Ramos (cell line): ENCODE measurements around the gene PKHD1.

Experiments
- in situ Hi-C: fragments of 300-500 bp; cut with MboI; formaldehyde crosslinking; loops from one replicate; pipeline ENCODE4 v1.14.3; 2022; ENCODE audit warnings: low sequenced_read_pairs; ENCODE audit not compliant: unreplicated experiment

PKHD1 gene

DNA sequence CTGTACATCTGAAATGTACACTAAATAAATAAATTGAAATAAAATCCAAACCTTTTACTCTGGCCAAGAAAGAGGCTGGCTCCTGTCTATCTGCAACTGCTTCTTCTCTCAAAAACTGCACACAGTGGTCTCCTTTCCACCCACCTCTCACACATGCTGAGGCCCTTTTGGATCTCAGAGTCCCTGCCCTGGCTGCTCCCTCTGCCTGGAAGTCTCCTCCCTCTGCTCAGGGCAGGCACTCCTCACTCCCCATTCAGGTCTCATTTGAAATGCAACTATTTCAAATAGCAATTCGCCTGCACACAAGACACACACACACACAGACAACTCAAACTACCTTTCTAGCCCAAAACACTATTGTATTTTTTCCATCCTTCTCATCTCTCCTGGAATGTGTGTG lies 348.8 kb downstream of the PKHD1 start:
- in situ Hi-C loops: no loop called here

DNA sequence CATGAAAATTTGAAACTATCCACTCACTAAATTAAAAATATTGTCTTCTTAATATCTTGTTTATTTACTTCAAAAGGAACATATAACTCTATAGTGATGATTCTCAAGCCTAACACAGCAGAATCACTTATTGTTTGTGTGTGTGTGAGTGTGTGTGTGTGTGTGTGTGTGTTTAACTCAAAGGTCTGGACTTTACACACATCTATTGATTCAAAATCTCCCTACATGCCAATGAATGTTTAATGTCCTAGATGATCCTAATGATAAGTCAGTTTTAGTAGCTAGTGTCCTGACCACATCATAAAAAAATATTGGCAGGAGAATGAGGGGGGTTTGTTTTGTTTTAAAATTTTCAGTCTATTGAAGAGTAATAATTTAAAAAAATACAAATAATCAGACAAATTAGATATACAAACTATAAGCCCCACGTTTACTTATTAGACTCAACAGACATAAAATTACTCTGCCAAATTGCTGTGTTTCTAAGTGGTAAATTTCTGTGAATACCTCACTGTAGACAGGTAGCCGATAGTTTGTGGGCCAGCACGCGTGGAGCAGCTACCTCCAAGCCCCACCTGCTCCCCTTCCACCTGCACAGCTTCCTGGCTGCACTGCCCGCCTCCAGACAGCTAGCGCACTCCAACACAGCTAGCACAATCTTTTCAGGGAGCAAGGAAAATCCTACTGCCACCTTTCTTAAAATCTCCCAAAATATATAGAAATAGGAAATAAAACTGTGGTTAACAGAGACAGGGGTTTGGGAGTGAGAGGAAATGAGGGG lies 349.6 kb downstream of the PKHD1 start:
- in situ Hi-C loops: no loop called here

DNA sequence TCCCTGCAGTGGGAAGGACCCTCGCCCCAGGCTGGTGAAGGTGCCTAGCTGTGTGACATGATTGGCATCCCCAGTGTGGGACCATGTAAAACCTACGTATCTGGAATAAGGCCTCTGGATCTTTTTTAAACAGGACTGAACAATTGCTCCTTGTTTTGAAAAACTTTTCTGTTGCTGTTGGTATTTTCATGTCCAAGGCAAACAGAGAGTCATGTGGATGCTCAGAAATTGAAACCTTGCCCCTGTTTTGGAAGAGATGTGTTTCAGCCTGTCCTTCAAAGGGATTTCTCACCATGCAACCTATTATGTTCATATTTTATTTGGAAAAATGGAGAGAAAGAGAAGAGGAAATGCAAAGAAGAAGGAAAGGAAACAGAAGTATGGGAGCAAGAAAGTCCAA lies 362.3 kb downstream of the PKHD1 start:
- in situ Hi-C loops: no loop called here

DNA sequence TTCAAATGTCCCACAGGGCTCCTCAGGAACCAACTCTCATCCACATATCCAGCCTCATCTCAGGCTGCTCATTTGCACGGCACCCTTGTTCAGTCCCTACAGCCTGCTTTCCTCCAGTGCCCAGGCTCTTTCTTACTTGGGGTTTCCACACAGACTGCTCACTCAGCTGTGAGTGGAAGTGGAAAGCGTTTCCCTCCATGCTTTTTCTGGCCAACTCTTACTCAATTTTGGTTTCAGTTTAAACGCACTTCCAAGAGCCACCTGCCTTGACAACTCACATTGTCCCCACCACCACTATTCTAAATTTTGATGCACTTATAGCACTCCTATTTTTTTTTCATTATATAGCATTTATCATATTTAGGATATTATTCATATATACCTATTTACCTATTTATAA lies 367.1 kb downstream of the PKHD1 start:
- in situ Hi-C loops: no loop called here

DNA sequence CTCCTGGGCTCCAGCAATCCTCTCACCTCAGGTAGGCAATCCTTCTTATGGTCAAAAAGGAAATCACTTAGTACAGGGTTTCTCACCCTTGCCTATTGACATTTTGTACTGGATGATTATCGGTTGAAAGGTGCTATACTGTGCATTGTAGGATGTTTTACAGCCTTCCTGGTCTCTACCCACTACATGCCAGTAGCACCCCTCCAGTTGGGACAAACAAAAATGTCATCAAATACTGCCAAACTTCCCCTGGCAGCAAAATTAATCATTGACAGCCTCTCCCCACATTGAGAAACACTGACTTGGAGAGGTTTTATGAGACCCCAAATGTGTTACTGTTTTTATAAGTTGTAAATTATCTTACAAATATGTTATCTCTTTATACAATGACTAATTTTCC lies 368.1 kb downstream of the PKHD1 start:
- in situ Hi-C loops: no loop called here

DNA sequence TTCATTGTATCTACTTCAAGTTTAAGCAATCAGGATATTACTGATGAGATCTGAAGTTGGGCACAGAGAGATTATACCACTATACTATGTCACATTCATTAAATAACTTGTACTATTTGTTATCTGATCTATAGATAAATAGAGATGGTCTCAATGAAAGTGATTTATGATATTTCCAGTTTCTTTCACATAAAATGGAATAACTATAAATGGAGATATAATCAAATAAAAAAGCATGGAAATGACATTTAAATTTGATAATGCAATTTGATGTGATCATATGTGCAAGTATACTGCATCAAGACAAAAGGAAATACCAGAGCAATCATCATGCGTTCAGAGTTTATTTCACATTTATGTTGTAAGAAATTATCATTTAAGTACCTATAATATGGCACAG lies 368.9 kb downstream of the PKHD1 start:
- in situ Hi-C loops: no loop called here

DNA sequence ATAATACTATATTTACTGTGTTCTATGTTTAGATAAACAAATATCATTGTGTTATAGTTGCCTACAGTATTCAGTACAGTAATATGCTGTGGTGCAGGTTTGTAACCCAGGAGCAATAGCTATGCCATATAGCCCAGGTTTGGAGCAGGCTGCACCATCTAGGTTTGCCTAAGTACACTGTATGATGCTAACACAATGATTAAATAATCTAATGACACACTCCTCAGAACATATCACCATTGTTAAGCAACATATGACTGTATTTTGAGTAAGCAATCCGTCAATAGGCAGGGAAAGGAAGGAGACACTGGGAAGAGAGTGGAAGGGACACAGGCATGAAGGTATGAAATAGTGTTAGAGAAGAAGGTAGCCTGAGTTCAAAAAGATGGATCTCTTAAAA lies 369.9 kb downstream of the PKHD1 start:
- in situ Hi-C loops: no loop called here

DNA sequence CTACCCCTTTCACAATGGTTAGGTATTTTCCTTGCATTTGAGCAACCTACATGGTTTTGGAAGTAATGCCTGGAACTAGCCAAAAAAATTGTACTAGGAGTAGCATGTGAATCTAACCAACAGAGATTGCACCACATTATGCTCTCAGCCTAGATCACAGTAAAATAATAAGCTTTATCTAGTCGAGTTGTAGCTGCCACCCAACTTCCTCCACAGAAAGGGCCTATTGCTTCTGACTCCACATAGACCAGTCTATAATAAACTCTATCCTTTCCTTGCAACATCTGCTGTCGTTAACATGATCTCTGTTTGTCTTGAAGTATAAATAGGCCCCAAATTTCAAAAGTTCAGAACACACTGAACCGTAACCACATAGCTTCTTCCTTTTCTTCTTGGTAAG lies 375.5 kb downstream of the PKHD1 start:
- in situ Hi-C loops: no loop called here

DNA sequence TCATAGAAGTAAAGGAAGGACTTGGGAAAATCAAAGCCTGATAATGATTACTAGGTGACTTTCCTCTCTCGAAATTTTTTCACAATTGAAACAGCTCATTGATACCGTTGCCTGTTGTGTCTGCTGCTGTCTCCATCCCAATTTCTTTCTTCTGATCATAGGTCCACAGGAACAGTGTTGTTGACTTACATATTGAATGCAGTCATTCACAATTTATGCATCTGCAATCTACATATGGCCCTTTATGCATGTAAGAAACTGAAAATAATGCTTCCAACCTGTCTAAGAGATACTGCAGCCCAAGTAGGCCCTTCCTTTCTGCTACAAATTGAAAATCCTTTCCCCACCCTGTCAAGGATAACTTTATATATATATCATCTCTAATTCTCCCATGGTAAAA lies 381.3 kb downstream of the PKHD1 start:
- in situ Hi-C loops: no loop called here

DNA sequence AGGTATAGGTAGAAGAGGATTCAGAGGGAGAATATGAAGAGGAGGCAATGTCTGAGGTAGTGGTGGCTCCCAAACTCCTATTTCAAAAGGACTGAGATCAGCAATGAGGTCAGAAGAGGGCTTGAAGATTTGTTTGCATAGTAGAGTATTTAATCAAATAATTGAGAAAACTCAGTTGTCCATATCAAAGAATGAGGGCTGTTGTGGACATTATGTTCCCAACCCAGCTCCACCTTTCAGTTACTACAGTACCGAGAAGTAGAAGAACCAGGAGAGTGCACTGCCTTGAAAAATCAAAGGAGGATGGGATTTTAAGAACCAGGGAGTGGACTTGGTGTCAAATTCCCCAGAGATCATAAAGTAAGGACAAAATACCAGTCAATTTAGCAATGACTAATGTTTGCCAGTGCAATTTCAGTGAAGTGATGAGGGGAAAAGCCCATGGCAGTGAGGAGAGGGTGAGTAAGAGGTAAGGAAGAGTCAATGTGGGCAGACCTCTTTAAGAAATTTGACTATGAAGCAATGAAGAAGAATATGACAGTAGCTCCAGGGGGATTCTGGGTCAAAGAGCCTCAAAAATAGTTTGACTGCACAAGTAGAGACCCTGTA lies 382.4 kb downstream of the PKHD1 start:
- in situ Hi-C loops: no loop called here

DNA sequence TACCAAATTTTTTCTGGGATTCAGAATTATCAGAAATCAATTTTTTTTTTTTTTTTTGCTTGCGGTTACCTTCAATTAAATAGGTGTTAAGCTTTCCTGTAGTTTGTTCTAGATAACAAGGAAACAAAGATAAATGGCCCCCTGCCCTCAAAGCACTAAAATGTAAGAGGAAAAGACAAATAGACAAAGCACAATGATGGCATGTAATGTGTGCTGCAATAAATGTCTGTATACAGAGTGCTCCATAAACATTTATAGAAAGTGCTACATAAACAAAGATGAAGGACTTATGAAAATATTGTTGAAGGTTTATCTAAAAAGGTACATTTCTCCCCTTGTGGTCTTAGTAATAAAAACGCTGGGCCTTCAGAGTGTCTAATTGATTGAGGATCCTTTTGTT lies 384.6 kb downstream of the PKHD1 start:
- in situ Hi-C loops: no loop called here

DNA sequence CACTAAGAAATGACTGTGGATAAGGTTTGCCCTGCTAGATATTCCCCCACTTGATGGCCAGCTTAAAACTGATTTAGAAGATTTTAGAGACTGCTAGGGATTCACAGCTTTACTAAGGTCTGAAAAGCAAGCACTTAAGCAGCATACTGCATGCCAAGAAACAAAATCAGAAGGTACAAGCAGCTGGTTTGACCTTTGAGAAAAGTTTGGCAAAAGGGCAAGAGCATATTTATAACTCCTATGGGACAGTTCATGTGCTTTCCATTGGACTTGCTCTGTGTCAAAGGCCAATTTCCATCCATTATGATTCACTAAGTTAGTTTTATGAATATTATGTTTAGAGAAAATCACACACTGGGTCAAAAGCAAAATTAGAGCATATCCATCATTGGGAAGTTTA lies 402.8 kb downstream of the PKHD1 start:
- in situ Hi-C loops: no loop called here

DNA sequence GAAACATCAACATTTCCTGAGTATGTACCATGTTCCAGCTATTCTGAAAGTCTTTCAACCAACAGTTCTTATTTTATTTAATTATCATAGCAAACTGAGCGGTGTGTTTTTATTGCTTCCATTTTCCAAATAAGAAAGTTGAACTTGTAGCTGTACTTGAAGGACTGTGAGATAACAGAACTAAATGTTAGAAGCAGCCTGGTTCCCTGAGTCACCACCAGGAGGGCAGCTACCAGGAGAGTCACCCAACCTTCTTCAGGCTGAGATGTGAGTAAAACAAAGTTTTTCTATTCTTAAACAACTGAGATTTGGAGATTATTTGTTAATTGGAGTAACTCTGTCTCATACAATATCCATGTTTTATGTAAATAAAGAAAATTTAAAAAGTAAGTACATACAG lies 403.4 kb downstream of the PKHD1 start:
- in situ Hi-C loops: no loop called here

DNA sequence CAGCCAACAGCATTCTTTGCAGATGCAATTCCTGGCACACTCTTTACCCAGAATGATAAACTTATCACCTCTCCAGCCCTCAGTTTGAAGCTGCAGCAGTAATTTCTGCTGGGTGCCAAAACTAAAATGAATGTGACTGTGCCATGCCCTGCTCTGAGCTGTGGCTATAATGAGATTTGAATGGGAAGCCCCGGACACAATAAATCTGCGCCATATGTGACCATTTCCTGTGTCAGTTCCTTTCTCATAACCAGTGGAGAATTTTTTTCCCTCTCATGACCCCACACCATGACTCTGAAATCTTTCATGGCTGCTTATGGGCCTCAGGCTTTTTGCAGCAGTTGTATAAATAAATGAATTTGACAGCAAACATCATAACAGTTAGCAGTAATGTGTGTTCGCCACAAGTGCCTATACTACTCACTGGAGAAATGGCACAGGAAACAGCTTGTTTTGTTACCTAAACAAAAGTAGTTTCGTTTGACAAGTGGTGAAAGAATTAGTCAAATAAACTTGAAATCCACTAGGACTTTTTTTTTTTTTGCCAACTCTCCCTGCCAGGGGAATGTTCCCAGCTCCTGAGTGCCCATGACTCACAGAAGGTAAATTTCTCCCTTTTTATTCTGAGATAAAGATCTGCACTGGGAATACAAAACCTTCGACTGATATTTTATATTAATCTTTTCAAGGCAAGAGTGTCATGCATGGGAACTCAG lies 408.4 kb downstream of the PKHD1 start:
- in situ Hi-C loops: no loop called here

DNA sequence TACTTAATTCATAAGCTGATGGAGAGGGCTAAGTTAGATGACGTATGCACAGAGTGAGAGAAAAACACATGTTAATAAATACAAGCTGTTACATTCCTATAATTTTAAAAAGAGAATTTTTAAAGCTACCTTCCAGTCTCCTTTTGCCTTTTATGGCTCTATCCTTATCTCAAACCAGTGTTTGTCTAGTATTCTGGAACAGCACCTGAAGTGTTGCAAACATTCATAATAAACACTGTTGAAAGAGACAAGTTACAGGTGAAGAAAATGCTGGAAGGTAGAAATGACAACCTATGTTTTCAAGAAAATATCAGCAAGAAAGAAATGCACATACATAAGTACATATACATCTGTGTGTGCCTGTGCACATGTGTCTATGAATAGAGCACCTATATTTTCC lies 409.1 kb downstream of the PKHD1 start:
- in situ Hi-C loops: no loop called here

DNA sequence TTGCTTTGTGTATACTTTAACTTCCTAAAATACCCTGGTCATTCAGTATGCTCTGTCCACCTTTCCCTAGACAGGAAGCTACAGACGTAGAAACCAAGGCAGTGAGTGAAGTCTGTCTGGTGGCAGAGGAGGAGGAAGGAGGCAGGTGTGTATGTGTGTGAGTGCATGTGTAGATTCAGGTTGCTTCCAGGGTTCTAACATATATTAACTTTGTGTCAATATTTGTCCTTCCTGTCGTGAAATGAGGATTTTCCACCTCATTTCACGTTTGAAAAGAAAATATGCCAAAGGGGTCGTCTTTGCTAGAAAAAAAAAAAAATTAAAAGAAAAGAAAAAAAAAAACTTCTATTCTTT lies 411.5 kb downstream of the PKHD1 start:
- in situ Hi-C loops: no loop called here

DNA sequence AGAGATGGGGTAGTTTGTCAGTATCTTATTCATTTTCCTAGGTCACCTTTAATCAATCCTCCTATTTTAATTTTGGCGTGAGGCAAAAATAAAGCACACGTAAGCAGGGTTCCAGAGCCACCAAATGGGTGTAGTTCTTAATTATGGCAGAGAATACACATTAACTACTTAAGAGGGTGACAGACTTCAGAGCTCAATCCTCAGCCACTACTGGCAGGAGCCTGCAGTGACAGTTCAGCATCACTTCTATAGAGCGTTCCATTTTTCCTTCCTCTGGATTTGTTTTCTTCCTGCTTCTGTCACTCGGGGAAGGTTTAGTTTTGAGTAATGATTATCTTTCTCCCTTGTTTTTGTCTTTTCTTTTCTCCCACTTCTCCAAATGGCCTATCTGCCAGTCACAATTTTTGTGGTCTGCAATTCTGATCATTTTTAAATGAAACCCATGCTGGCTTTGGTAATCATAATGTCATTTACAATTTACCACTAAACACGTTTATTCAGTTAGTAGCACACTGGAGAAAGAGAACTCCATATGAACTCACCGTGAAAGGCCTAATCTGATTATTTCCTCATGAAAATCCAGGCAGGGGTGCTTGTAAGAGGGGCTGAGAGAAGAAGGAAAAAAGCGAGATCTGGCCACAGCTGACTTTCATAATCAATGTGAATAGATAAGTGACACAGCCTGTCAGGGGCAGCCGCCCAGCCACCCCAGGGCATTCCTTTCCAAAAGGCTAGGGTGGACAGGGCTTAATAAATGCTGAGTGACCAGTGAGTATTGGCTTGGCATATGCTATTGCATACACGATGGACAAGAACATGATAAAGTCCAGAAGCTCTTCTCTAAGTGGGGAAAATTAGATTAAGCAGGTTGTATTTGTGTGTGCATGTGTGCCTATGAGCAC lies 412.1 kb downstream of the PKHD1 start:
- in situ Hi-C loops: no loop called here

DNA sequence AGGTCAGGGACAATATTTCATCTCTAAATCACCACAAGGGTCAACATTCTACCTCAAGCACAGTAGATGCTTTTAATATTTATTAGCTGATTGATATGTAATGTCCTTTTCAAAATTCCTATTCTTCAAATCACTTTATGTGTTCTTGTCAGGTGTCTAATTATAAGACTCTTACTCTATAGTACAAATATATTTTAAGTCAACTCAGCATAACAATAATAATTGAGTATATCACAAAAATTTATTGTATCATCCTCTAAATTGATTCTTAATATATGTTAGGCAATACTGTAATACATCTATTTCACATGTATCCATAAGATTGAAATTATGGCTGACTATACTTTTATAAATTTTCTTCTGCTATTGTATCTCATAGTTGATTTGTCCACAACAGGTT lies 423.9 kb downstream of the PKHD1 start:
- in situ Hi-C loops: no loop called here

DNA sequence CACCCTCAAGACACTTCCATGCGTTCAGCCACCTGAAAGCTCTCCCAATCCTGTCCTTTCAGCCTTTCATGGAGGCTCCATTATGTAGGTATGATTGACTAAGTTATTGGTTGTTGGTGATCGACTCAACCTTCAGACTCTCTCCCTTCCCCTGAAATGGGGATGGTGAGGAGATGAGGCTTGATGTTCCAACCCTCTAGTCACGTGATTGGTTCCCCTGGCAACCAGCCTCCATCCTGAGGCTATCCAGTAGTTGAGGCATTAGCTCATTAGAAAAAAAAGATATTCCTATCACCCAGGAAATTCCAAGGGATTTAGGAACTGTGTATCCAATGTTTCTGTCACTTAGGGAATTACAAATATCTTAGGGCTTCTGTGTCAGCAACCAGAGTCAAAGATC lies 426.6 kb downstream of the PKHD1 start:
- in situ Hi-C loops: no loop called here

DNA sequence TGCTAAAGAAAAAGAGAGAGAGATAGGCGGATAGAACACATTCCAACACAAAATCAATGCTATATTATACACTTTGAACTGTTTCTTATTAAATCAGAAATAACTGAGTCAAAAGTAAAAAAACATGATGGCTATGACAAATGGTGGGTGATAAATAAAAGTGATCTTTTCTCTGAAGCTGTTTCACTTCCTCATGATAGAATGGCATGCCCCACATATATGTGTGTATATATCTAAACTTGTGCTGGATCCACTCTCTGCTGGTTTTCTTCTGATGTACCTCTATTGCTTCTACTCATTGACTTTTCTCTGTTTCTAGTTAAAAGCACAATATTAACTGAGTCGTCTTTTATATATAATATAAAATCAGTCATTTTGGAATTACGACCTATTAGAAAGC lies 429.9 kb downstream of the PKHD1 start:
- in situ Hi-C loops: no loop called here

DNA sequence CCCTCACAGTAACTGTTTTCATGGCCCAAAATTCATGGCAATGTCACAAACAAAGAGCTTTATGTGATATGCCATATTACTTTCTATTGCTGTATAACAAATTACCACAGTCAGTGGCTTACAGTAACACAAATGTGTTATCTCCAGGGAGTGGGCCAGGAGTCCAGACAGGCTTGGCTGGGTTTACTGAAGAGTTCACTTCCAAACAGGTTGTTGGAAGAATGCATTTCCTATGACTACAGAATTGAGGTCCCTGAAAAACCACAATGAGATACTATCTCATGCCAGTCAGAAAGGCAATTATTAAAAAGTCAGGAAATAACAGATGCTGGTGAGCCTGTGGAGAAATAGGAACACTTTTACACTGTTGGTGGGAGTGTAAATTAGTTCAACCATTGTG lies 431.9 kb downstream of the PKHD1 start:
- in situ Hi-C loops: no loop called here
